Endodermal cell (in vitro differentiated cells): ENCODE results near the gene USHBP1. TPM values are rescaled to one million over a fixed set of nuclear protein-coding genes. Genes with fewer than 3 reads are reported as not detected.

Experiments used
- DNase-seq: peaks from one replicate; pipeline ENCODE4 v3.0.0-alpha.2; 2017
- H3K27ac ChIP-seq: 2 replicates; pipeline ENCODE4 v1.5.1; 2013; ENCODE audit warnings: mild to moderate bottlenecking, low read depth, low read length, moderate library complexity
- H3K27me3 ChIP-seq: 2 replicates; pipeline ENCODE4 v1.6.1; 2013; ENCODE audit warnings: mild to moderate bottlenecking, low read length, moderate library complexity; ENCODE audit not compliant: insufficient read depth, control insufficient read depth, poor library complexity, severe bottlenecking
- H3K36me3 ChIP-seq: 2 replicates; pipeline ENCODE4 v1.7.0; 2013; ENCODE audit warnings: mild to moderate bottlenecking, low read length, moderate library complexity; ENCODE audit not compliant: control insufficient read depth, insufficient read depth
- H3K4me1 ChIP-seq: one replicate; pipeline ENCODE4 v1.7.0; 2013; ENCODE audit warnings: low read length; ENCODE audit not compliant: control insufficient read depth, insufficient read depth
- H3K4me3 ChIP-seq: 2 replicates; pipeline ENCODE4 v1.5.1; 2013; ENCODE audit warnings: mild to moderate bottlenecking, low read length, moderate library complexity
- H3K9ac ChIP-seq: 2 replicates; pipeline ENCODE4 v1.6.1; 2013; ENCODE audit warnings: mild to moderate bottlenecking, low read length, moderate library complexity; ENCODE audit not compliant: poor library complexity, severe bottlenecking; ENCODE audit errors: extremely low read depth
- H3K9me3 ChIP-seq: 2 replicates; pipeline ENCODE4 v1.6.1; 2013; ENCODE audit warnings: mild to moderate bottlenecking, low read length, moderate library complexity; ENCODE audit not compliant: control insufficient read depth
- H3K27ac Mint-ChIP-seq: 2 replicates; pipeline ENCODE4 v1.8.0; 2020; ENCODE audit warnings: mixed read lengths
- H3K27me3 Mint-ChIP-seq: 2 replicates; pipeline ENCODE4 v1.8.0; 2021; ENCODE audit warnings: mild to moderate bottlenecking, mixed read lengths; ENCODE audit not compliant: insufficient read depth
- H3K36me3 Mint-ChIP-seq: 2 replicates; pipeline ENCODE4 v1.8.0; 2020; ENCODE audit warnings: low read depth, mixed read lengths
- H3K4me1 Mint-ChIP-seq: 2 replicates; pipeline ENCODE4 v1.8.0; 2020; ENCODE audit warnings: mixed read lengths
- H3K4me3 Mint-ChIP-seq: 2 replicates; pipeline ENCODE4 v1.8.0; 2020; ENCODE audit warnings: mild to moderate bottlenecking, moderate library complexity, mixed read lengths
- H3K9me3 Mint-ChIP-seq: 2 replicates; pipeline ENCODE4 v1.8.0; 2020; ENCODE audit warnings: mild to moderate bottlenecking, mixed read lengths
- CTCF ChIP-seq: fragments of 200-600 bp; sonication (generic); conservative IDR thresholded peaks from 2 replicates; pipeline ENCODE4 v1.5.0; 2021; ENCODE audit warnings: antibody characterized with exemption, mild to moderate bottlenecking
- WGBS, 2 experiments: methylation state at CpG; one replicate each; pipeline versions ENCODE4 v1.1.5 to v1.1.7; 2013; ENCODE audit warnings: missing lambda C conversion rate in 2 of 2, mixed read lengths in 1 of 2; ENCODE audit not compliant: insufficient coverage in 1 of 2, insufficient read length in 1 of 2; 5-methylcytosine and 5-hydroxymethylcytosine counted together
- total RNA-seq, 2 donors: library from RNA; stranded (reverse); fragmentation: NEBNext Ultra II Directional in 1 of 2; extraction: Animal tissue kit (Norgen Biotek cat#: 25700) in 1 of 2; gene quantifications; 2 replicates in 1 of 2; 3 replicates in 1 of 2; pipeline ENCODE4 v1.2.1, GENCODE V29; 2021

Gene USHBP1
- total RNA-seq, 2 donors from 2014 or later: 3.8 to 6.2 TPM

- Histone ChIP-seq H3K36me3 (peaks cover 19% of the 10 kb centered on the region), H3K27ac (no peak within 1 kb of the TSS), H3K27me3 (no peaks in the 10 kb centered on the region), H3K4me3 (peak within 1 kb of the TSS; percentile 83), H3K4me1 (peaks cover 6% of the 10 kb centered on the region), H3K9ac (peak within 1 kb of the TSS; percentile 85), H3K9me3 (no peaks in the 10 kb centered on the region)
- Mint-ChIP-seq H3K4me3 (peak within 1 kb of the TSS; percentile 93), H3K36me3 (peaks cover 10% of the 10 kb centered on the region), H3K9me3 (no peaks in the 10 kb centered on the region), H3K27ac (peak within 1 kb of the TSS; percentile 93), H3K4me1 (peaks cover 17% of the 10 kb centered on the region), H3K27me3 (no peaks in the 10 kb centered on the region)
- no peak for TF ChIP-seq CTCF
- 0 to 1% methylated on average over 14 to 46 of the region's 46 CpGs for WGBS, 2 experiments
- DNase-seq: peak; percentile 100
Measured at GRCh38 chr19:17309198-17309964, 44.8 kb upstream of the USHBP1 start, which contains the start of gene DDA1. DDA1 (plus strand) TSS chr19:17309563; CDS start chr19:17309655, 92 bp downstream.

DNA sequence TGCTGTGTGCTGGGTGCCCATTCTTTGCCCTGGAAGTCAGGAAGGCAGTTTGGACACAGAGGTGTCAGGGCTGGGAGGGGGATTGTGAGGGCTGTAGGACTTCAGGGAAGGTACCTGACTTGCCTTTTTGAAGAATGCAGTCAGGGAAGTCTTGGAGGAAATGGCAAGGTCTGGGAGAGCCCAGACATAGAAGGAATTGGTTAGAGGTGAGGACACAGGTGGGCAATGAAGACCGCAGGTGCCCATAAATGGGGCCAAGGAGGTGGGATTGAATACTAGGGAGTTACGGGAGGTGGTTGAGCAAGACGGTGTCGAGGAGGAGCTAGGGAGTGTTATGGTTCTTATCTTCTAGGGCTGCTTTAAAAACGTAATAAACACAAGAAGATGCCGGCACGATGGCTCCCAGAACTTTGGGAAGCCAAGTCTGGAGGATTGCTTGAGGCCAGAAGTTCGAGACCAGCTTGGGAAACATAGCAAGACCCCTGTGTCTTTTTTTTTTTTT, 43.4 kb upstream of the USHBP1 start:
- no peaks in the 10 kb centered on the region for H3K36me3 Mint-ChIP-seq
- peaks cover 20% of the 10 kb centered on the region for H3K4me1 Mint-ChIP-seq
- H3K27ac Mint-ChIP-seq: peak overlapping the region; percentile 48
- no peak for TF ChIP-seq CTCF
- no peaks in the 10 kb centered on the region for H3K27me3 Mint-ChIP-seq
- Histone ChIP-seq H3K27me3 (no peaks in the 10 kb centered on the region), H3K4me1 (peaks cover 6% of the 10 kb centered on the region), H3K4me3 (no peak overlapping the region), H3K36me3 (peaks cover 11% of the 10 kb centered on the region), H3K9me3 (no peaks in the 10 kb centered on the region), H3K27ac (no peak overlapping the region), H3K9ac (no peak overlapping the region)
- WGBS, 2 experiments: 93 to 96% methylated on average over 7 to 8 of the region's 8 CpGs
- H3K9me3 Mint-ChIP-seq: no peaks in the 10 kb centered on the region
- no peak for DNase-seq
- H3K4me3 Mint-ChIP-seq: peak overlapping the region; percentile 77

DNA sequence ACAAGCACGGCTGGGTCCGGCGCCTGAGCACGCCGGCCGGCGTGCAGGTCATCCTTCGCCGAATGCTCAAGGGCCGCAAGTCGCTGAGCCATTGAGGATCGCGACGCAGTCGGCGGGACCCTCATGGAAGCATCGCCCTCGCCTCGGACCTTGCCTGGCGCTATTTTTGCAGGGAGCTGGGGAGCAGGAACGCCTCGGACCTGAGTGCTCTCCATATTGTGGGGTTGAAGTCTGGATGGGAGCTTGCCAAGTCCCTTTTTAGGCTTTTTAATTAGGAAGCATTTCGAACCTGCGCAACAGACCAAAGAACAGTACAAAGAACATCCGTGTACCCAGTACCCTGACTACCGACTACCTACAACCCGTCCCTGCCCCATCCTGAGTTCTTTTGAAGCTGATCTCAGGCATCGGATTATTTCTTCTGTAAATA, 41.8 kb upstream of the USHBP1 start:
- 7% methylated on average over 14 to 28 of the region's 28 CpGs for WGBS, 2 experiments
- H3K9me3 ChIP-seq: no peaks in the 10 kb centered on the region
- H3K27ac ChIP-seq: peak overlapping the region; percentile 73
- H3K27me3 ChIP-seq: no peaks in the 10 kb centered on the region
- H3K4me3 ChIP-seq: peak overlapping the region; percentile 93
- H3K9ac ChIP-seq: peak overlapping the region; percentile 70
- Mint-ChIP-seq H3K9me3 (no peaks in the 10 kb centered on the region), H3K36me3 (no peaks in the 10 kb centered on the region), H3K4me1 (peaks cover 25% of the 10 kb centered on the region), H3K4me3 (peak overlapping the region; percentile 77), H3K27me3 (no peaks in the 10 kb centered on the region), H3K27ac (peak overlapping the region; percentile 95)
- peaks cover under 1% of the 10 kb centered on the region for H3K36me3 ChIP-seq
- no peak for TF ChIP-seq CTCF
- no peak for DNase-seq
- H3K4me1 ChIP-seq: peaks cover 6% of the 10 kb centered on the region
